Measurements from ENCODE around the gene DNAJC16.

DNA sequence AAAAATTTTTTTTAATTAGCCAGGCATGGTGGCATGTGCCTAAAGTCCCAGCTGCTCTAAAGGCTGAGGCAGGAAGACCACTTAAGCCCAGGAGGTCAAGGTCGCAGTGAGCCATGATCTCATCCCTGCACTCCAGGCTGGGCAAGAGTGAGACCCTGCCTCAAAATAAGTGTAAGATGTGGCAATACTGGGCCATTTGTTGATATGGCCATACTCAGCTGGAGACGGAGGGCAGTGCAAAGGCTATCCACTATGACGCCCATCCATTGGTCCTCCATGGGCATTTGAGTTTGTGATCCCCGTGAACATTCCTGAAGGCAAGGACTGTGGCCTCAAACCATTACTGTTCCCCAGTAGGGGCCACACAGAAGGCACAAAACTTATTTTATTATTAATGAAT, 4.1 kb upstream of the DNAJC16 start:
- TF ChIP-seq, protein P1, sequence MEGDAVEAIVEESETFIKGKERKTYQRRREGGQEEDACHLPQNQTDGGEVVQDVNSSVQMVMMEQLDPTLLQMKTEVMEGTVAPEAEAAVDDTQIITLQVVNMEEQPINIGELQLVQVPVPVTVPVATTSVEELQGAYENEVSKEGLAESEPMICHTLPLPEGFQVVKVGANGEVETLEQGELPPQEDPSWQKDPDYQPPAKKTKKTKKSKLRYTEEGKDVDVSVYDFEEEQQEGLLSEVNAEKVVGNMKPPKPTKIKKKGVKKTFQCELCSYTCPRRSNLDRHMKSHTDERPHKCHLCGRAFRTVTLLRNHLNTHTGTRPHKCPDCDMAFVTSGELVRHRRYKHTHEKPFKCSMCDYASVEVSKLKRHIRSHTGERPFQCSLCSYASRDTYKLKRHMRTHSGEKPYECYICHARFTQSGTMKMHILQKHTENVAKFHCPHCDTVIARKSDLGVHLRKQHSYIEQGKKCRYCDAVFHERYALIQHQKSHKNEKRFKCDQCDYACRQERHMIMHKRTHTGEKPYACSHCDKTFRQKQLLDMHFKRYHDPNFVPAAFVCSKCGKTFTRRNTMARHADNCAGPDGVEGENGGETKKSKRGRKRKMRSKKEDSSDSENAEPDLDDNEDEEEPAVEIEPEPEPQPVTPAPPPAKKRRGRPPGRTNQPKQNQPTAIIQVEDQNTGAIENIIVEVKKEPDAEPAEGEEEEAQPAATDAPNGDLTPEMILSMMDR (optimal IDR thresholded peaks at IDR 0.05 in 1 of 3, IDR thresholded peaks at IDR 0.05 in 1 of 3, conservative IDR thresholded peaks at IDR 0.05 in 1 of 3; ENCODE audit: extremely low read depth in 1 of 3, insufficient read depth in 2 of 3, low read length in 3 of 3) = no peak
- no peak for TF ChIP-seq EZH2 (IDR thresholded peaks at IDR 0.05; ENCODE audit: low read length)

All from keratinocyte (primary cell).